LoVo (cell line): Measurements from ENCODE around the gene GMFB.
A peak's percentile ranks its signal among the peaks of the same experiment; 100 is the strongest.
"Not testable (repeated sequence)": the region's sequence is repeated elsewhere in the genome, so short reads cannot be mapped to it uniquely, and the experiment has no call there.

Source experiments
- DNase-seq: peaks from one replicate; pipeline ENCODE4 v3.0.0-alpha.2; 2016; ENCODE audit warnings: low spot score

The GMFB gene

GRCh38 chr14:54458536-54458935 is 30.2 kb downstream of the GMFB start:
- not testable (repeated sequence) for DNase-seq

DNA sequence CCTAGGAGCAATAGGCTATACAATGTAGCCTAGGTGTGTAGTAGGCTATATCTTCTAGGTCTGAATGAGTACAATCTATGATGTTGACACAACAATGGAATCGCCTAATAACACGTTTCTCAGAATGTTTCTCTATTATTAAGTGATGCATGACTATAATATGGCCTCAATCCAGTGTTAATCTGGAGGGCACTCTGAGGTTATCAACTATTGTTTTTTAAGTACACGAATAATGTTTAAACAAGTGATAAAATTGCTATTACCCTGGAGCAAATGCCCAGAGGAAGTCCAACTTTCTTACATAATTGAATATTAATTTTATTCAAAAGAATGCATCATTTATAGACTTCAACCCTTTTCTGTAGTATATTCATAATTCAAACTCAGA is 31.2 kb downstream of the GMFB start:
- no peak for DNase-seq

DNA sequence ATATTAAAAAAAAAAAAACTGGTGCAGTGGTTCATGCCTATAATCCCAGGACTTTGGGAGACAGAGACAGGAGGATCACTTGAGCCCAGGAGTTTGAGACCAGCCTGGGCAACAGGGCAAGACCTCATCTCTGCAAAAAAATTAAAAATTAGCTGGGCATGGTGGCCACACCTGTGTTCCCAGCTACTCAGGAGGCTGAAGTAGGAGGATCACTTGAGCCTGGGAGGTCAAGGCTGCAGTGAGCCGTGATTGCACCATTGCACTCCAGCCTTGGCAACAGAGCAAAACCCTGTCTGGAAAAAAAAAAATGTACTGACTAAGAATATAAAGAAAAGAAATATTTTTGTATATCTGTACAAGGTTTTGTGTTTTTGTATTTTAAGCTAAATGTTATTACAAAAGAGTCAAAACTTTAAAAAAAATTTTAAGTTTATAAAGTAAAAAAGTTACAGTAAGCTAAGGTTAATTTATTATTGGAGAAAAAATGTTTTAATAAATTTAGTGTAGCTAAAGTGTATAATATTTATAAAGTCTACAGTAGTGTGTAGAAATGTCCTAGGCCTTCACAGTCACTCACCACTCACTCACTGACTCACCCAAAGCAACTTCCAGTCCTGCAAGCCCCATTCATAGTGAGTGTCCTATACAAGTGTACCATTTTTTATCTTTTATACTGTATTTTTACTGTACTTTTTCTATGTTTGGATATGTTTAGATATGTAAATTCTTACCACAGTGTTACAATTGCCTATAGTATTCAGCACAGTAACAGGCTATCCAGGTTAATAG is 31.8 kb downstream of the GMFB start:
- DNase-seq = not testable (repeated sequence)

- DNase-seq = no peak
Measured at GRCh38 chr14:54455363-54455762, 33.4 kb downstream of the GMFB start.

DNA sequence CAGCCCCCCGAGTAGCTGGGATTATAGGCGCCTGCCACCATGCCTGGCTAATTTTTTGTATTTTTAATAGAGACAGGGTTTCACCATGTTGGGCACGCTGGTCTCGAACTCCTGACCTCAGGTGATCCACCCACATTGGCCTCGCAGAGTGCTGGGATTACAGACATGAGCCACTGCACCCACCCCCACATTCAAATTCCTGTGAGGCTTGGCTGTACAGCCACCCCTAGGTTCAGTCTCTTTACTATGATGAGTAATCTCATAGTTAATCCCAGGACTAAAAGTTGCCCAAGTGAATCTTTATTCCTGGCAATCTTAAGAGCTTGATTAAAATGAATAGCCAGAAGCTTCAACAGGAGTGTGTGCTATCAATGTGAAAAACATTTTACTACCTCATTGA is 34.8 kb downstream of the GMFB start:
- DNase-seq = not testable (repeated sequence)

DNA sequence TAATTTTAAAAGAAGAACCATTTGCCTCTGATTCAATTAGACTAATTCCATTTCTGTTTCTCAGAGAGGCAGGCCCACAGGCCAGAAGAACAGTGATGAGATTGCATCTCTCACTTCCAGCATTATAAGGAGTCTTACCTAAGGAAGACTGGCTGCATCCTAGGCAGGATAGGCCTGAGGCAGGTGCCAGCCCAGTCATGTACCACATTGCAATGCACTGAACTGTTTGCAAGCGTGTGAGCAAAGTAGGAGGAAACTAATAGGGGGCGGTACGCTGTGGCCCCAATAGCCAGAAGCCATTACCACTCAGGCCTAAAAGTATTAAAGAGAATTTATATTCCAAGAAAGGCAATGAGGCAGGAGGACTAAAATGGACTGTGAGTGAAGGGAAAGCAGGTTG is 35.5 kb downstream of the GMFB start:
- DNase-seq = no peak

GRCh38 chr14:54451961-54452360 is 36.8 kb downstream of the GMFB start:
- DNase-seq = no peak

- no peak for DNase-seq
Measured at GRCh38 chr14:54451121-54451601, 37.6 kb downstream of the GMFB start.

DNA sequence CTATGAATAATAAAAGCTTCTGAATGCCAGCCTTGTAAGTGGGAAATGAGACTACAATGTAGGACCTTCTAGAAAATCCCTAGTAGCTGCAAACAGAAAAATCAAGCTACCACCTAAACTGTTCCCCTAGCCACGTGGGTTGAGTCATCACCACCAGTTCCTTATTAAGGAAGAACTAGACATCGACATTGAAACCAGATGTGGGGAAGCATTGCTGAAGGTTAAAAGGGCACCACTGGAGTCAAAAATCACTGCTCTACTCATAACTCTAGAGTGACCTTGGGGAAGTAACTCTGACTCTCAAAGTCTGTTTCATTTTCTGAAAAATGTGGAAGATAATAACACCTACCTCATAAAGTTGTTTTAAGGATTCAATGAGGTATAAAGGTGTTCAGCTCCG is 38.2 kb downstream of the GMFB start:
- DNase-seq = no peak

DNA sequence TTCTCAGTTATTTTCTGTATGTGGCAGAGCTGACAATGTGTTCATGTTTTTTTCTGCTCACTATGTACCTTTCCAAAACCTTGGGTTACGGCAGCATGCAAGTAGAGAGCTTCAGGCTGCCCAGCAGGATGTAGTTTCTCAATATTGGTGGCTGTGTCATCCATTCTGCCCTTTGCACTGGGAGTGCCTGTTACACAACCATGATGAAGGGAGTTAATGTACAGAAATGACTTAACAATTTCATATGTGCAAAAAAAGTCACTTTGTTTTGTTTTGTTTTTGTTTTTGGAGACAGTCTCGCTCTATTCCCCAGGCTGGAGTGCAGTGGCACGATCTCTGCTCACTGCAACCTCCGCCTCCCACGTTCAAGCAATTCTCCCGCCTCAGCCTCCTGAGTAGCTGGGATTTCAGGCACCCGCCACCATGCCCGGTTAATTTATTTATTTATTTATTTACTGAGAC is 41.5 kb downstream of the GMFB start:
- DNase-seq = peak; percentile 73

GRCh38 chr14:54446161-54446693 is 42.6 kb downstream of the GMFB start:
- peak; percentile 34 for DNase-seq

GRCh38 chr14:54444681-54445080 is 44.1 kb downstream of the GMFB start:
- no peak for DNase-seq

DNA sequence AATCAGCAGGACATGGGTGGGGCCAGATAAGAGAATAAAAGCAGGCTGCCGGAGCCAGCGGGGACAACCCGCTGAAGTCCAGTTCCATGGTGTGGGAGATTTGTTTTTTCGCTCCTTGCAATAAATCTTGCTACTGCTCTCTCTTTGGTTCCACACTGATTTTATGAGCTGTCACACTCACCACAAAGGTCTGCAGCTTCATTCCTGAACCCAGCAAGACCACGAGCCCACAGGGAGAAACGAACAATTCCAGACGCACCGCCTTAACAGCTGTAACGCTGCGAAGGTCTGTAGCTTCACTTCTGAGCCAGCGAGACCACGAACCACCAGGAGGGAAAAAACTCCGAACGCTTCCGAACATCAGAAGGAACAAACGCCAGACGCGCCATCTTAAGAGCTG is 44.8 kb downstream of the GMFB start:
- no peak for DNase-seq

DNA sequence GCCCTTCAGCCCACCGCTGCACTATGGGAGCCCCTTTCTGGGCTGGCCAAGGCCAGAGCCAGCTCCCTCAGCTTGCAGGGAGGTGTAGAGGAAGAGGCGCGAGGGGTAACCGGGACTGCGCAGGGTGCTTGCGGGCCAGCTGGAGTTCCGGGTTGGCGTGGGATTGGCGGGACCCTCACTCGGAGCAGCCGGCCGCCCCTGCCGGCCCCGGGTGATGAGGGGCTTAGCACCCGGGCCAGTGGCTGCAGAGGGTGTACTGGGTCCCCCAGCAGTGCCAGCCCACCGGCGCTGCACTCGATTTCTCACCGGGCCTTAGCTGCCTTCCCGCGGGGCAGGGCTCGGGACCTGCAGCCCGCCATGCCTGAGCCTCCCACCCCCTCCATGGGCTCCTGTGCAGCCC is 45.8 kb downstream of the GMFB start:
- not testable (repeated sequence) for DNase-seq

- peak; percentile 95 for DNase-seq
Measured at GRCh38 chr14:54440873-54441868, 47.6 kb downstream of the GMFB start, which contains the start of gene CNIH1. CNIH1 (minus strand) TSS chr14:54441374; CDS start chr14:54441327, 47 bp downstream.

- no peak for DNase-seq
Measured at GRCh38 chr14:54440476-54440872, 48.3 kb downstream of the GMFB start.

DNA sequence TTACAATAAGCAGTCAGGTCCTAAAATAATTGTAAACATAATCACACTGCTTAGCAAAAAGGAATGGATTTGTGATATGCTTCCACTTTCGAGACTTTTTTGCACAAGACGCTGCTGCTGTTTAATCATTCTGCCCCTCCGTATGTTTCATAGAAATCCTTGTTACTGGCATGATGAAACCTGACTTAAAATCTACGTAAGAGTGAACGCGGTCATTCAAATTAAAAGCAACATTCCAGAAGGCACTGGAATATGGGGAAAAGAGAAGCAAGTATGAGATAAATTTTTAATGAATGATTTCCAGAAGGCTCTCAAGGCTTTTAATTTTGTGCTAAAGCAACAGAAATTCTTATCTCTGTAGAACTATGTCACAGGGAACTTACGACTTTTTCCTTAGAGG is 48.7 kb downstream of the GMFB start:
- DNase-seq = no peak

- DNase-seq = no peak
Measured at GRCh38 chr14:54438703-54439102, 50.1 kb downstream of the GMFB start.

- DNase-seq = not testable (repeated sequence)
Measured at GRCh38 chr14:54437954-54438353, 50.8 kb downstream of the GMFB start.

DNA sequence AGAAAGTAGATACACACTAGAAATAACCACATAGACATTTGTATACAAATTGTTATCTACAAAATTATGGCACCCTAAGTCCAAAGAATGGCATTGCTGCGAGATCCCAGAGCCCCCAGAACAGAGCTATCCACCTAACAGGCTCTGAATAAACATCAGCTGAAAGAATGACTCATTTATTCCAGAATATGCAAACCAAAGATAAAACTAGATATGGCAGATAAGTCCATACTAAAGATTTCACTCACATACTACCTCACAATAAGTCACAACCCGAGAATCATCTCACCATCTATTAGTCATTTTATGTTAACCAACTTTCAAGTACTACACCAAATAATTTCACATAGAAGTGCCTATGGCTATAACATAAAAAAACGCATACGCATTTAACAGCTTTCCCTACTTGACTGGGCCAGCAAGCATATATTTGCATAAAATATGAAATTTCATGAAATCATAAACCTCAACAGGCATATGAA is 53.2 kb downstream of the GMFB start:
- no peak for DNase-seq

DNA sequence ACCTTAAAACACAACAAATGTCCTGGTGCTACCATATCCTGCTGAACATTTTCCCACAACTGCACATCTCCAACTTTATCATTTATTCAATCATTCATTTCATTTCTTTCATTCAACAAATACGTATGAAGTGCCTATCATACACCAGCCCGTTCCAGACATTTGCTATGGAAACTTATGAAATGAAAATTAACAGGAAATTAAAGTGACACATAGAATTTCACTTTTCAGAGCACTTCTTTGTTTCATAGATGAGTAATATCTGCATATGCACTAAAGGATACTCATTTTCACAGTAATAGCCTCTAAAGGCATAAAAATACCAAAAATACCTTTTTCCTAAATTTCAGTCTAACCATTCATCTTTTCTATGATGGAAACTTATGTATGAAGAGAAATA is 60.3 kb downstream of the GMFB start:
- DNase-seq = no peak

- no peak for DNase-seq
Measured at GRCh38 chr14:54427871-54428270, 60.9 kb downstream of the GMFB start.
